GM15510 (cell line): Measurements from ENCODE around the gene MUL1.

ENCODE experiments used
- POLR2A ChIP-seq: IDR thresholded peaks from 3 replicates; pipeline ENCODE4 v1.6.1; 2011; ENCODE audit warnings: borderline replicate concordance; ENCODE audit not compliant: insufficient read length; ENCODE audit errors: extremely low read depth

MUL1 gene

DNA sequence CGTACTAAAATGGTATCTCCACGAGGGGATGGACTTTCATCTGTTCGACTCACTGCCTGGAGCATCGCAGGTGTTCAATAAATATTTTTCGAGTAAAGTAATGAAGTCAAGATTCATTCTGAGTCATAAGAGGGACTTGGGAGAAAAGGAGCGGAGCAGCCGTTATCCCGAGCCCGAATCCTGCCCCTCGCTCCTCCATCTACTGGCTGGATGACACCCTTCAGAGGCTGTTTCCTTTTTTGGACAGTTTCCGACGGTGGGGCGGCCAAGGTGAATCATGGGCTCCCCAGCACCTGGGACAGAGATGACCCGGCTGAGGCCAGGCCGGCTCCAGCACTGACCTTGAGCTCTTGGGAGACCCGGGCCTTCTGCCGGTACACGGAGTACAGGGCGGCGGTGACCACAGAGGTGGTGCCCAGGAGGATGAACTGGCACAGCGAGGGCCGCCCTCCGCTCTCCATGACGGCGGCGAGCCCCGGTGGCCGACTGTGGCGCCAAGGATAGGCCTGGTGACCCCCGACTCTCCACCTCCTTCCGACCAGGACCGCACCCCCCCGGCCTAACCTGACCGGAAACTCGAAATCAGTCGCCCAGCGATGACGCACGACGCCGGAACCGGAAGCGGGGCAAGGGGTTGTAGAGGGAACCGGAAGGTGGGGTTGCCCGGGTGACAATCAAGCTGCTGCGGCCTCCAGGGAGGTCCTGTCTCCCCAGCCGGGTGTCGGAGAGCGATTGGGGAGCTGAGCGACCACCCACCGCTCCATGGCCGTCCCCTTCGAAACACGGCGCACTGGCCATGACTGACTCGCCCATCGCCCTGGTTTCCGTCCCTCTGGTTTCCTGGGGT lies at the start of gene MUL1:
TSS of gene MUL1 (minus strand) at position 588 of the 847 bp plus-strand sequence. CDS start at position 461, 127 bp downstream.
- TF ChIP-seq POLR2A: peak; percentile 71

- no peak for TF ChIP-seq POLR2A
Measured at GRCh38 chr1:20555758-20556120, 47.8 kb upstream of the MUL1 start.

DNA sequence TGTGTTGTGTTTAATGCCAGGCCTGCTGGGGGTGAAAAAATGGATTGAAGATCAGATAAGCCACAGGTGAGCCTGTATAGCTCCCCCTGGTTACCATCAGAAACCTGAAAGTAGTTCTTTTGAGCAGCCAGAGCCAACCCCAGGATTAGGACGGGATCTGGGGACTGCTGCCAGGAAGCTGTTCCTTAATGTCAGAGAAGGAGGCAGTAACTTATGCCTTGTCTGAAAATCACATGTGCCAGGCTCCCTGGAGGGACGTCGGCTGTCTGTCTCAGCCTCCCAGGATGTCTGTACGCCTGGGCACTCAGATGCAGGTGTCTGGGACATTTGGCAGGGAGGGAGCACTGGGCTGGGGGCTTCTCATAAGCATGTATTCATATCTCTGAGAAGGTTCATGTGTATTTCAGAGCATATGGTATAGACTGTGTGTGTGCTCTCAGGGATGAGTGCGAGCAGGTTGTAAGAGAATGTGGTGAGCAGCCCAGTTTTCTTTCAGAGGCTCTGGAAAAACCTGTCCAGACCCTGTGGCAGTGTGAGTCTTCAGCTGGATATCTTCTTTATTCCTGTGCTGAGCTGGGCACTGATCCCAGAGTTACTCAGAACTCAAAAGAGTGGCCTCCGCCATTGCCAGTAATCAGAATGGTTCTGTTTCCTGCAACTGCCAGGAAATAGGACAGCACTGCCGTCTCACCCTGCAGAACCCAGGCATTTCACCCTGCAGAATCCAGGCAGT lies 47.2 kb upstream of the MUL1 start:
- no peak for TF ChIP-seq POLR2A

DNA sequence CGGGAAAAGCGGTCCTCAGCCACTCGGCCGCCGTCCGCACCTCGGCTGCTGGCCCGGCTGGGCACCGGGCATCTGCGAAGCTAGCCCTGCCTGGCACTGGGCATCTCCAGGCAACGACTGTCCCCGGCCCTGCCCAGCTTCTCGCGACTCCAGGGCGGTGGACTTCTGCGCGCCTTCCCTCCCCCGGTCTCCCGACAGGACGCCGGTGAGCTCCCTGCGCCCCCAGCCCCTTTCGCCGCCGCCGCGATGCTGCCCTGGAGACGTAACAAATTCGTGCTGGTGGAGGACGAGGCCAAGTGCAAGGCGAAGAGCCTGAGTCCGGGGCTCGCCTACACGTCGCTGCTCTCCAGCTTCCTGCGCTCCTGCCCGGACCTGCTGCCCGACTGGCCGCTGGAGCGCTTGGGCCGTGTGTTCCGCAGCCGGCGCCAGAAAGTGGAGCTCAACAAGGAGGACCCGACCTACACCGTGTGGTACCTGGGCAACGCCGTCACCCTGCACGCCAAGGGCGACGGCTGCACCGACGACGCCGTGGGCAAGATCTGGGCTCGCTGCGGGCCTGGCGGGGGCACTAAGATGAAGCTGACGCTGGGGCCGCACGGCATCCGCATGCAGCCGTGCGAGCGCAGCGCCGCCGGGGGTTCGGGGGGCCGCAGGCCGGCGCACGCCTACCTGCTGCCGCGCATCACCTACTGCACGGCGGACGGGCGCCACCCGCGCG lies 44.9 kb upstream of the MUL1 start:
- TF ChIP-seq POLR2A: no peak

DNA sequence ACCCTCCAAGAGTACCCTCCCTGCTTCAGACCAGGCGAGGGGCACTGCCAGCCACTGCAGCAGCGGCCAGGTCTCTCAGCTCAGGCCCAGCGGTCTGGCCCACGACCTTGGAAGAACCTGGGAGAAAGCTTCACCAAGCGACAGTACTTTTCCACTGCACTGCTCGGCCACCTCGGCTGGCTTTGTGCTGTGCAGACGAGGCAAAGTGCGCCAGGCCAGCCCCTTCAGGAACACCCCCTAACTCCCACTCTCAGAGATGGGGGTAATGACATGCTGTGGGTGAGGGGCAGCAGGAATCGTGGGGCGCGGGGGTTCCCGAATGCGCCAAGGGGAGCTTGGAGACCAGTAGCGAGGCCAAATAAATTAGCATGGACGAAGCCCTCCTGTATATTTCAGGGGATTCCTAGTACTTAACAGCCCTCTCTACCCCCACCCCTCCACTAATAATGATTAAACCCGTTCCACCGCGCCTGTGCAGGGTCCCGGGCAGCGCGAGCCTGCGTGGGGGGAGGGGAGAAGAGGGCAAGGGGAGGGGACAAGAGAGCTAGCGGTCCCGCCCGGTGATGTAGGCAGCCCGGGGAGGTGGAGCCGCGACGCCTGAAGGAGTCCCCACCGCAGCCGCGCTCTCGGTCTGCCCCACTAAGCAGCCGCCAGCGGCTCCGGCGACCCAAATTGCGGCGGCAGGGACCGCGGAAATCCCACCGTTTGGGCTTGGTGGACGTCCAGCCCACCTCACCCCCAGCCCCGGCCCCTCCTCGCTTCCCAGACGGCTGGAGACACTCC lies 44.2 kb upstream of the MUL1 start, which contains the start of gene FAM43B:
TSS of gene FAM43B (plus strand) at position 629 of the 783 bp plus-strand sequence. CDS start 401 bp downstream, outside the sequence.
- no peak for TF ChIP-seq POLR2A

DNA sequence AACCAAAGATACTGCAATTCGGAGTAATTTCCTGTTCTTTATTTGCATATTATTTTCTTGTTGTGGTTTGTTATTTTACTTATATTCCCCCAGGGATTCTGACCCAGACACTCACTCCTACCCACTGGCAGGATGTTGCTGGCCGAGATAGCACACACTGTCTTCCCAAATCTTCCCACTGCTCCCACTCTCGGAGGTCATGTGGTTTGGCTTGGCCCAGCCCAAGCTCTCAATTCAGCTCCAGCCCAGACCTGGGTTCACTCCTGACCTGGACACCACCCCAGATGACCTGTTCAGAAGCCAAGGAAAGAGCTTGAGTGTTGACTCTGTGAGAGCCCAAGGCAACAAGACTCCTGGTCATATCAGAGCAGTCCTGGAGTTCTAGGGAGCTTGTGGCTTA lies 43.2 kb upstream of the MUL1 start:
- TF ChIP-seq POLR2A: no peak

DNA sequence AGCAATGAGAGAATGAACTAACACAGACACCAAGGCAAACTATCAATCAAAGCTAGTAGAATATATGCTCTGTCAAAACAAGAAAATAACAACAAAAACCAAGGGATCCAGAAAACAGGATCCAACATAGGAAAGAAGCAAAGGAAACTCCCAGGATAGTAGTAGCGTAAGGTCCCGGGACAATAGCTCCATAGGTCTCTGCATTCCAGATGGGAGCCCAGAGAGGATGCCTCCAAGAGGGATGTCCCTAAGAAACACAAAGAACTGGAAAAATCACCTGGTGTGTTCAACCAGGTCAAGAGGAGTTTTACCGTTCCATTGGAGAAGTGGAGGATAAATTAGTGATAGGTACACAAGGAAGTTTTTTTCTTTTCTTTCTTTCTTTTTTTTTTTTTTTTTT lies 38.7 kb upstream of the MUL1 start:
- TF ChIP-seq POLR2A: no peak

DNA sequence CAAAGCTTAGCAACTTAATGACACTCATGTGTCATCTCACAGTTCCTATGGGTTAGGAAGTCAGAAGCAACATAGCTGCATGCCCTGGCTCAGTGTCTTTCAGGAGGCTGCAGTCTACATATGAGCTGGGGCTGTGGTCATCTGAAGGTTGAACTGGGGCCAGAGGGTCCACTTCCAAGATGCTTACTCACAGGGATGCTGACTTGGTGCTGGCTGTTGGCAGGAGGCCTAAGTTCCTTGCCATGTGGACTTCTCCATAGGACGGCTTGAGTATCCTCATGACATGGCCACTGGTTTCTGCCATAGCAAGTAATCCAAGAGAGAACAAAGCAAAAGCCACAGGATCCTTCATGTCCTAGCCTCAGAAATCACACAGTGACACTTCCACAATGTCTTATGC lies 32.3 kb upstream of the MUL1 start:
- TF ChIP-seq POLR2A: no peak

- TF ChIP-seq POLR2A: no peak
Measured at GRCh38 chr1:20538760-20539551, 31.0 kb upstream of the MUL1 start.

- no peak for TF ChIP-seq POLR2A
Measured at GRCh38 chr1:20538227-20538626, 30.3 kb upstream of the MUL1 start.

GRCh38 chr1:20534659-20535417 lies 26.9 kb upstream of the MUL1 start:
- no peak for TF ChIP-seq POLR2A

DNA sequence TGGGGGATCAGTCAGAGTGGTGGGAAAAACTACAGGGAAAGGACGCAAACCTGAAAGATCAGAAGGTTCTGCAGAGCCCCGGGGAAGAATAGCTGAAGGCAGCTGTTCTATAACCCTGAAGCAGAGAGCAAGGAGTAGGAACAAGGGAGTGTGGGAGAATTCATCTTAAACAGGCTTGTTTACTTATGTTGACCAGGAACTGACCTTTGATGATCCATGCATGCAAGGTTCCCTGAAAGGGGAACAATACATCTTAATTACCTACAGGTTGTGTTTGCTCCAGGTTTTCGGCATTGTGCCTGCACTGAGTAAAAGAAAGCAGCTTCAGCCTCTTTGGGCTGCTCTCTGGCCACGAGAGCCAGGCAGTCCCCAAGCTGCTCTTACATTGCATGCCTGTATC lies 25.7 kb upstream of the MUL1 start:
- no peak for TF ChIP-seq POLR2A

DNA sequence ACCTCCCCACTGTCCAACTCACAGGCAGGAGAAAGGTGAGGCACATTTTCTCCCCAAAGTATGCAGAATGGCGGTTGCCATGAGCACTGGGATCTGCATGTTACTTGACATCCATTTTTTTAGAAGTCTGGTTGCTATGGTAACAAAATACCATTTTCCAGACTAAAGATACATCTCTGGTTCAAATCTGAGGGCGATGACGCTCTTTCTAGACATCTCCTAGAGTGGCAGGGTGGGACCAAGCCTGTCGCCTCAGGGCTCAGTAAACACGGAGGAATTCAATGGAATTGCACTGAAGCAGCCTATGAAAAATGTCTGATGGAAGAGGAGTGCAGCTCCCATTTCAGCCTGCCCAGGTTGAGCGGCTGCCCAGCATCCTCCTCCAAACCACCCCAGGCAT lies 22.9 kb upstream of the MUL1 start:
- TF ChIP-seq POLR2A: no peak
